GM23338 (cell line): Measurements from ENCODE around the gene RNF13. TPM values are rescaled to one million over a fixed set of nuclear protein-coding genes. Genes with fewer than 3 reads are reported as not detected.

Experiments
- ATAC-seq: fragments of 200-7000 bp; cut with Tn5 transposase; 3 replicates; pipeline ENCODE4 v1.9.1; 2020
- DNase-seq: peaks from one replicate; pipeline ENCODE4 v3.0.0-alpha.2; 2015; ENCODE audit warnings: low spot score
- H2AFZ ChIP-seq: fragments of 200-600 bp; sonication (generic); 2 replicates; pipeline ENCODE4 v1.8.0; 2016; ENCODE audit warnings: antibody characterized with exemption, mild to moderate bottlenecking, moderate library complexity
- H3F3A ChIP-seq: fragments of 200-600 bp; sonication (generic); replicated peaks from 2 replicates; pipeline ENCODE4 v1.8.0; 2017; ENCODE audit warnings: antibody characterized with exemption, mixed run types, low read depth
- H3K27ac ChIP-seq: fragments of 200-600 bp; sonication (generic); 2 replicates; pipeline ENCODE4 v1.6.1; 2016; ENCODE audit warnings: low read depth
- H3K27me3 ChIP-seq: fragments of 200-600 bp; sonication (generic); 2 replicates; pipeline ENCODE4 v1.8.0; 2016; ENCODE audit warnings: mild to moderate bottlenecking, mixed run types, moderate library complexity; ENCODE audit not compliant: insufficient read depth
- H3K36me3 ChIP-seq: fragments of 200-600 bp; sonication (generic); 2 replicates; pipeline ENCODE4 v1.8.0; 2016; ENCODE audit warnings: mild to moderate bottlenecking; ENCODE audit not compliant: insufficient read depth
- H3K4me1 ChIP-seq: fragments of 200-600 bp; sonication (generic); 2 replicates; pipeline ENCODE4 v1.8.0; 2016; ENCODE audit warnings: mild to moderate bottlenecking, moderate library complexity; ENCODE audit not compliant: insufficient read depth
- H3K4me2 ChIP-seq: fragments of 200-600 bp; sonication (generic); 2 replicates; pipeline ENCODE4 v1.7.1; 2017; ENCODE audit warnings: mixed run types
- H3K4me3 ChIP-seq: fragments of 200-600 bp; sonication (generic); 2 replicates; pipeline ENCODE4 v1.6.1; 2016; ENCODE audit warnings: mixed run types
- H3K79me2 ChIP-seq: fragments of 200-600 bp; sonication (generic); replicated peaks from 2 replicates; pipeline ENCODE4 v1.8.0; 2017; ENCODE audit warnings: mild to moderate bottlenecking; ENCODE audit not compliant: insufficient read depth
- H3K9me2 ChIP-seq: fragments of 200-600 bp; sonication (generic); 2 replicates; pipeline ENCODE4 v1.8.0; 2017; ENCODE audit not compliant: insufficient read depth
- H4K20me1 ChIP-seq: fragments of 200-600 bp; sonication (generic); replicated peaks from 2 replicates; pipeline ENCODE4 v1.8.0; 2017; ENCODE audit warnings: mild to moderate bottlenecking; ENCODE audit not compliant: insufficient read depth
- H3K27ac Mint-ChIP-seq: 2 replicates; pipeline ENCODE4 v1.8.0; 2020; ENCODE audit warnings: inconsistent platforms, mild to moderate bottlenecking, moderate library complexity, mixed read lengths
- H3K27me3 Mint-ChIP-seq: 3 replicates; pipeline ENCODE4 v1.8.0; 2022; ENCODE audit warnings: low read depth, mild to moderate bottlenecking, moderate library complexity, mixed read lengths, inconsistent platforms; ENCODE audit not compliant: insufficient read depth, poor library complexity
- H3K36me3 Mint-ChIP-seq: 3 replicates; pipeline ENCODE4 v1.8.0; 2021; ENCODE audit warnings: low read depth, mild to moderate bottlenecking, inconsistent platforms, moderate library complexity, mixed read lengths
- H3K4me1 Mint-ChIP-seq: 3 replicates; pipeline ENCODE4 v1.8.0; 2020; ENCODE audit warnings: mild to moderate bottlenecking, inconsistent platforms, mixed read lengths
- H3K4me3 Mint-ChIP-seq: 3 replicates; pipeline ENCODE4 v1.8.0; 2021; ENCODE audit warnings: moderate library complexity, mild to moderate bottlenecking, inconsistent platforms, mixed read lengths
- H3K9me3 Mint-ChIP-seq: 3 replicates; pipeline ENCODE4 v1.8.0; 2020; ENCODE audit warnings: moderate library complexity, mild to moderate bottlenecking, inconsistent platforms, mixed read lengths
- CREB1 ChIP-seq: fragments of 250-450 bp; sonication (Bioruptor Pico); IDR thresholded peaks from 2 replicates; pipeline ENCODE4 v1.5.0; 2020; ENCODE audit warnings: low read depth, mild to moderate bottlenecking, moderate library complexity
- CTCF ChIP-seq, 2 experiments: fragments of 200-600 bp in 1 of 2; sonication (generic) in 1 of 2; conservative IDR thresholded peaks; 2 replicates each; pipeline versions ENCODE4 v1.5.1 to v1.6.1; 2016 to 2017; ENCODE audit warnings: antibody characterized with exemption in 2 of 2, low read depth in 2 of 2, mild to moderate bottlenecking in 2 of 2, moderate library complexity in 1 of 2
- EZH2phosphoT487 ChIP-seq: fragments of 200-600 bp; sonication (generic); IDR thresholded peaks from one replicate; pipeline ENCODE4 v1.8.1; 2018; ENCODE audit warnings: antibody characterized with exemption; ENCODE audit not compliant: unreplicated experiment
- JUNB ChIP-seq: IDR thresholded peaks from one replicate; pipeline ENCODE4 v1.6.1; 2016; ENCODE audit warnings: antibody characterized with exemption; ENCODE audit not compliant: unreplicated experiment
- POLR2AphosphoS5 ChIP-seq: IDR thresholded peaks from 2 replicates; pipeline ENCODE4 v1.6.1; 2016; ENCODE audit warnings: antibody characterized with exemption, low read depth
- STAT1 ChIP-seq: IDR thresholded peaks from one replicate; pipeline ENCODE4 v1.6.1; 2016; ENCODE audit warnings: antibody characterized with exemption; ENCODE audit not compliant: unreplicated experiment
- ZNF462 ChIP-seq: fragments of 250-450 bp; sonication (Bioruptor Pico); IDR thresholded peaks from 2 replicates; pipeline ENCODE4 v1.5.0; 2020; ENCODE audit warnings: mild to moderate bottlenecking, moderate library complexity
- polyA plus RNA-seq: library from polyadenylated mRNA; unstranded; fragments of >200 nt; fragmentation: Nextera tagmentation; extraction: Ambion mirVana; gene quantifications from 2 replicates; pipeline ENCODE4 v1.2.1, GENCODE V29; 2016
- total RNA-seq: library from RNA; depleted of rRNA; stranded (reverse); fragments of >200 nt; shearing (Covaris generic); gene quantifications from 2 replicates; pipeline ENCODE4 v1.2.3, GENCODE V29; 2014

The RNF13 gene
- total and polyA plus RNA-seq, 2 experiments from 2014 or later = 46.3 to 101 TPM

- TF ChIP-seq POLR2AphosphoS5 (no peak), ZNF462 (no peak)
These were observed 192.5 kb downstream of the RNF13 start (continued) for GRCh38 chr3:150005243-150006112.

GRCh38 chr3:150006794-150007193 is 193.8 kb downstream of the RNF13 start:
- no peaks in the 10 kb centered on the region for H3K79me2 ChIP-seq
- H3K27ac ChIP-seq = no peak overlapping the region
- H3K27me3 ChIP-seq = no peaks in the 10 kb centered on the region
- Mint-ChIP-seq H3K4me3 (no peak overlapping the region), H3K36me3 (no peaks in the 10 kb centered on the region), H3K9me3 (no peaks in the 10 kb centered on the region), H3K27ac (no peak overlapping the region), H3K27me3 (no peaks in the 10 kb centered on the region), H3K4me1 (no peaks in the 10 kb centered on the region)
- no peaks in the 10 kb centered on the region; the same call in 1 of the 2 replicates for H4K20me1 ChIP-seq
- H3K4me3 ChIP-seq = no peak overlapping the region
- no peaks in the 10 kb centered on the region for H3K36me3 ChIP-seq
- no peak overlapping the region for H2AFZ ChIP-seq
- no peak overlapping the region for H3K4me2 ChIP-seq
- H3K4me1 ChIP-seq = no peaks in the 10 kb centered on the region
- H3K9me2 ChIP-seq = no peaks in the 10 kb centered on the region
- H3F3A ChIP-seq = no peaks in the 10 kb centered on the region
- ATAC-seq (no peak), DNase-seq (no peak)
- TF ChIP-seq CTCF (conservative IDR thresholded peaks at IDR 0.05; ENCODE audit: low read depth in 2 of 2) (no peak), STAT1 (no peak), EZH2phosphoT487 (no peak), JUNB (no peak), CREB1 (CRISPR knock-in tag) (no peak), ZNF462 (no peak)
